Transverse colon (tissue), 4 donors: ENCODE measurements around the gene IP6K1. TPM values are rescaled to one million over a fixed set of nuclear protein-coding genes. Genes with fewer than 3 reads are reported as not detected.

Source experiments
- DNase-seq: peaks from one replicate; pipeline ENCODE4 v3.0.0-alpha.2; 2019
- H3K27ac ChIP-seq, 4 donors: fragments of 200-600 bp; sonication (generic); 2 replicates each; pipeline ENCODE4 v1.5.1; 2016 to 2018; ENCODE audit warnings: inconsistent platforms in 4 of 4
- H3K27me3 ChIP-seq: fragments of 200-600 bp; sonication (generic); 2 replicates; pipeline ENCODE4 v1.5.1; 2017; ENCODE audit warnings: inconsistent platforms
- H3K36me3 ChIP-seq, 4 donors: fragments of 200-600 bp; sonication (generic); 2 replicates each; pipeline ENCODE4 v1.5.1; 2017 to 2019; ENCODE audit warnings: inconsistent platforms in 4 of 4
- H3K4me1 ChIP-seq, 4 donors: fragments of 200-600 bp; sonication (generic); 2 replicates each; pipeline ENCODE4 v1.5.1; 2017 to 2020; ENCODE audit warnings: inconsistent platforms in 4 of 4
- H3K4me3 ChIP-seq, 4 donors: fragments of 200-600 bp; sonication (generic); 1 replicate in 1 of 4; 2 replicates in 3 of 4; pipeline versions ENCODE4 v1.5.1 to v1.6.1; 2017 to 2019; ENCODE audit warnings: inconsistent platforms in 4 of 4
- H3K9me3 ChIP-seq, 2 donors: fragments of 200-600 bp; sonication (generic); 2 replicates each; pipeline ENCODE4 v1.5.1; 2017 to 2019; ENCODE audit warnings: inconsistent platforms in 2 of 2
- EP300 ChIP-seq: sonication (generic); formaldehyde crosslinking; IDR thresholded peaks from one replicate; pipeline ENCODE4 v1.6.1; 2017; ENCODE audit warnings: antibody characterized with exemption, low read depth
- POLR2A ChIP-seq: fragments of 450-650 bp; IDR thresholded peaks from one replicate; pipeline ENCODE4 v1.6.1; 2016; ENCODE audit warnings: antibody characterized with exemption, mild to moderate bottlenecking, moderate library complexity
- POLR2AphosphoS5 ChIP-seq, 3 donors: sonication (generic); formaldehyde crosslinking; IDR thresholded peaks; one replicate each; pipeline ENCODE4 v1.6.1; 2016; ENCODE audit warnings: antibody characterized with exemption in 3 of 3
- WGBS, 2 donors: methylation state at CpG; one replicate each; pipeline ENCODE4 v1.1.5; 2018; ENCODE audit warnings: low coverage in 1 of 2; 5-methylcytosine and 5-hydroxymethylcytosine counted together
- in situ Hi-C, 4 donors: fragments of 200-750 bp; cut with MboI; loops; one replicate each; pipeline versions ENCODE4 v1.15.0 to v1.15.1; 2017; ENCODE audit warnings: low sequenced_read_pairs in 3 of 4, low pct_ligation_motif_present in 1 of 4, low pct_unique_long_range_greater_than_20kb in 1 of 4
- intact Hi-C: fragments of 100-400 bp; cut with DNase I; formaldehyde crosslinking; loops from one replicate; pipeline ENCODE4 v1.15.1; 2023; ENCODE audit warnings: low total_unique reads
- total RNA-seq, 4 donors: library from RNA; depleted of rRNA; stranded (reverse); fragments of >200 nt; gene quantifications; one replicate each; pipeline ENCODE4 v1.1.0, GENCODE V29; 2016
- TF ChIP-seq, protein P1 (sequence below), 5 experiments: fragments of 200-600 bp in 3 of 5; fragments of 450-650 bp in 2 of 5; sonication (generic) in 3 of 5; IDR thresholded peaks; 1 replicate in 2 of 5; 2 replicates in 3 of 5; pipeline ENCODE4 v1.5.1; 2016 to 2017; ENCODE audit warnings: antibody characterized with exemption in 5 of 5, inconsistent platforms in 3 of 5, mild to moderate bottlenecking in 2 of 5, moderate library complexity in 1 of 5

IP6K1 gene
- total RNA-seq, 4 donors from 2014 or later = 20.5 to 40.7 (median 39.7) TPM

DNA sequence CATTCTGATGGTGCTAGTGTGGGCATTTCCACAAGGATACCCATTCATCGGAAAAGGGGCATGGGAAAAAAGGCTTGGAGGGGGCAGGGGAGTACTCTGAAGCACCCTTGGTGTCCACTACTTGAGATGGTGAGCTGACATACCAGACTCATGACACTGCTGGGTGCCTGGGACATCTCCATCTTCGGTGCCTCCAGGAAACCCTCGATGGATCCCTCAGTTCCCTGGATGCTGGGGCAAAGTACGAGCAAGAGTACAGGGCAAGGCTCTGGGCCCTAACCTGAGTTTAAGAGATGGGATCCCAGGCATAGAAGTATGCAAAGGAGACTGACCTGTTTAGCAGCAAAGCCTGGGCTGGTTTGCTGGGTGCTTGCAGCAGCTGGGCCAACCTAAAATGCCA is 5.2 kb upstream of the IP6K1 start:
- no peak for DNase-seq
- no peaks in the 10 kb centered on the region for H3K27me3 ChIP-seq
- no peaks in the 10 kb centered on the region for H3K9me3 ChIP-seq
- no peak overlapping the region for H3K4me3 ChIP-seq
- intact Hi-C loops (no loop called here), in situ Hi-C loops (no loop called here)
- TF ChIP-seq POLR2A = no peak
- no peak for TF ChIP-seq EP300
- TF ChIP-seq, protein P1, sequence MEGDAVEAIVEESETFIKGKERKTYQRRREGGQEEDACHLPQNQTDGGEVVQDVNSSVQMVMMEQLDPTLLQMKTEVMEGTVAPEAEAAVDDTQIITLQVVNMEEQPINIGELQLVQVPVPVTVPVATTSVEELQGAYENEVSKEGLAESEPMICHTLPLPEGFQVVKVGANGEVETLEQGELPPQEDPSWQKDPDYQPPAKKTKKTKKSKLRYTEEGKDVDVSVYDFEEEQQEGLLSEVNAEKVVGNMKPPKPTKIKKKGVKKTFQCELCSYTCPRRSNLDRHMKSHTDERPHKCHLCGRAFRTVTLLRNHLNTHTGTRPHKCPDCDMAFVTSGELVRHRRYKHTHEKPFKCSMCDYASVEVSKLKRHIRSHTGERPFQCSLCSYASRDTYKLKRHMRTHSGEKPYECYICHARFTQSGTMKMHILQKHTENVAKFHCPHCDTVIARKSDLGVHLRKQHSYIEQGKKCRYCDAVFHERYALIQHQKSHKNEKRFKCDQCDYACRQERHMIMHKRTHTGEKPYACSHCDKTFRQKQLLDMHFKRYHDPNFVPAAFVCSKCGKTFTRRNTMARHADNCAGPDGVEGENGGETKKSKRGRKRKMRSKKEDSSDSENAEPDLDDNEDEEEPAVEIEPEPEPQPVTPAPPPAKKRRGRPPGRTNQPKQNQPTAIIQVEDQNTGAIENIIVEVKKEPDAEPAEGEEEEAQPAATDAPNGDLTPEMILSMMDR (IDR thresholded peaks at IDR 0.05) = no peak
- TF ChIP-seq POLR2AphosphoS5 (IDR thresholded peaks at IDR 0.05) = no peak
- 91 to 100% methylated on average over 2 to 4 of the region's 4 CpGs for WGBS, 2 donors
- H3K4me1 ChIP-seq = peaks cover 5 to 9% (median 8%) of the 10 kb centered on the region in 4 donors
- H3K36me3 ChIP-seq = no peaks in the 10 kb centered on the region
- H3K27ac ChIP-seq = no peak overlapping the region

DNA sequence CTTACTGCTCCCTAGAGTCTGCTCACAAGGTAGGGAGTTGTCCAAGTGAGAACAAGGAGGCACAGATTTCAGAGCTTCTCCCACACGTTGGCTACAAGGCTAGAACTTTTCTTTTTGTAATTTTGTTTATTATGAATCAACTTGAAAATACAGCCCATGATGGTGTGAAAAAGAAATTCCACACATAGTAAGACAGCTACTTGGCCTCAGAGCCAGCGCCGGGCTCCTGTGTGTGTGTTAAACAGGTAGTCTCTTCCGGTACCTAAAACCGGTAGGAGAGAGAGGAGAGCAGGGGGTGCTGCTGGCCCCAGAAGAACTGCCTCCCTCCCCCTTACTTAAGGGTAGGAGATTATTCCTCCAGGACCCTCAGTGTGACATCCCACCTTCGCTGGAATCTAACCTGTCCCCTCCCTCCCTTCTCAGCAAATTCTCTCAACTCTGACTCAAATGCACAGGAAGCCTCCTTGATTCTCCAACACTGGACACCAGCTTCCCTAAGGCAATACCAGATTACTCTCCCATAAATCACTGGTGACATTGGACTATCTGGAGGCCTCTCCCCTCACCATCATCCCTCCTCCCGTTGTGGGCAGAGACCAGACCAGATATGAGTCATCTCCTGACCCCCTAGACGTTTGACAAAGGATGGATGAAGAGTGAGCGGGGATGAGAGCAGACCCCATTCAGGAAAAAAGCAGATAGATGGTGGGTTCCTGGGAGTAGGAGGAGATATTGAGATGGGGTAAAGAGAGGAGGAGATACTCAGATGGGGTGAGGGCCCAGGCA is 4.5 kb upstream of the IP6K1 start:
- intact Hi-C loops = no loop called here

DNA sequence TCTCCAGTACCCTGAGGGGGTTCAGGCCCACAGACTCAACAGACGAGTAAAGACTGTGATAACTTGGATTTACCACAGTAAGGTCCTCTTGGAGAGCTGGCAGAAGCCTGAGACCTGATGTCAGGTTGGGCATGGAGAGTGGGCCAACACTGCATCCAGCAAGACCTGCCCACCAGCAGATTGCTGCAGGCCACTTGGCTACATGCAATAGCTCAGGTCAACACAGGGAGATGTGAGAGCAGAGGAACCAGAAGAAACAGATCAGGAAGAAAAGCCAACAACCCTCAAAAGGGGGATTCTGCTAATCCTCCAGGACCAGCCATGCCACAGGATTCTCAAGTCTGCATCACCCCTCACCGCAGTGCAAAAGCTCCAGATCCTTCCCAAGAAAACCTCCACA is 1.7 kb upstream of the IP6K1 start:
- Histone ChIP-seq H3K27me3 (no peaks in the 10 kb centered on the region), H3K4me3 (no peak overlapping the region), H3K9me3 (no peaks in the 10 kb centered on the region), H3K36me3 (no peaks in the 10 kb centered on the region), H3K27ac (no peak overlapping the region), H3K4me1 (peaks cover 23 to 31% (median 25%) of the 10 kb centered on the region in 4 donors)
- 93 to 100% methylated on average over 1 to 2 of the region's 2 CpGs for WGBS, 2 donors
- TF ChIP-seq POLR2A (no peak), POLR2AphosphoS5 (IDR thresholded peaks at IDR 0.05) (no peak), EP300 (no peak)
- TF ChIP-seq, protein P1 (IDR thresholded peaks at IDR 0.05) = no peak
- in situ Hi-C loops = loop anchor here in 1 of 4 donors (5.0 kb wide), 1 partner anchor 66 kb away; the partner anchor contains the start of gene GMPPB
- DNase-seq = no peak
- intact Hi-C loops = no loop called here

More for the DNA sequence above, 4.5 kb upstream of the IP6K1 start:
- in situ Hi-C loops = no loop called here
- 65 to 66% methylated on average over 8 to 9 of the region's 9 CpGs for WGBS, 2 donors
- Histone ChIP-seq H3K36me3 (no peaks in the 10 kb centered on the region), H3K27me3 (no peaks in the 10 kb centered on the region), H3K4me1 (peaks cover 5 to 9% (median 8%) of the 10 kb centered on the region in 4 donors), H3K9me3 (no peaks in the 10 kb centered on the region), H3K27ac (no peak overlapping the region), H3K4me3 (no peak overlapping the region)
- no peak for TF ChIP-seq POLR2A
- no peak for TF ChIP-seq EP300
- TF ChIP-seq POLR2AphosphoS5 (IDR thresholded peaks at IDR 0.05) = no peak
- TF ChIP-seq, protein P1 (IDR thresholded peaks at IDR 0.05) = no peak
- no peak for DNase-seq

DNA sequence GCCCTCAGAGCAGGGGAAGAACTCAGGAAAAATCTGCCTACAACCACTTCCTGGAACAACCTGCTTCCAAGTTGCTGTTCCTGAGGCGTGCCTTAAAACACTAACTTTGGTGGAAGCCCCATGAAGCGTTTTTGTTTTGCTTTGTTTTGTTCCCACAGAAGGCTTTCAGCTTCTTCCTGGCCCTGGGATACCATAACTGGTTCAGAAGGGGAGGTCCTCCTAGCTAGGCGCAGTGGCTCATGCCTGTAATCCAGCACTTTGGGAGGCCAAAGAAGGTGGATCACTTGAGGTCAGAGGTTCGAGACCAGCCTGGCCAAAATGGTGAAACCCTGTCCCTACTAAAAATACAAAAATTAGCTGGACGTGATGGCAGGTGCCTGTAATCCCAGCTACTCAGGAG is 1.2 kb upstream of the IP6K1 start:
- no peaks in the 10 kb centered on the region for H3K27me3 ChIP-seq
- H3K9me3 ChIP-seq = no peaks in the 10 kb centered on the region
- in situ Hi-C loops = loop anchor here in 1 of 4 donors (5.0 kb wide), 1 partner anchor 65 kb away; the partner anchor contains the start of gene GMPPB
- peak overlapping the region in 3 of 4 donors; percentile 94 to 97 (median 97) for H3K27ac ChIP-seq
- intact Hi-C loops = no loop called here
- H3K4me1 ChIP-seq = peaks cover 23 to 33% (median 25%) of the 10 kb centered on the region in 4 donors
- no peaks in the 10 kb centered on the region for H3K36me3 ChIP-seq
- H3K4me3 ChIP-seq = no peak overlapping the region
- WGBS, 2 donors = 87% methylated on average over 5 of the region's 5 CpGs; no CpG with 5 or more reads in 1 of the 2 donors
- no peak for DNase-seq
- TF ChIP-seq, protein P1 (IDR thresholded peaks at IDR 0.05) = no peak
- TF ChIP-seq POLR2A (no peak), EP300 (no peak), POLR2AphosphoS5 (IDR thresholded peaks at IDR 0.05) (no peak)
